AG08395 (cell line): ENCODE measurements around the gene SFTPD.
"Not testable (repeated sequence)": the region's sequence is repeated elsewhere in the genome, so short reads cannot be mapped to it uniquely, and the experiment has no call there.

ENCODE experiments used
- DNase-seq: peaks from one replicate; pipeline ENCODE4 v3.0.0; 2012; ENCODE audit warnings: mixed read lengths, low spot score

The SFTPD gene

GRCh38 chr10:79948976-79949722, at the start of gene SFTPD:
SFTPD (minus strand) TSS chr10:79949105; CDS start chr10:79946659, 2,446 bp downstream.
- DNase-seq: no peak

GRCh38 chr10:79995979-79996634, 47.2 kb upstream of the SFTPD start:
- no peak for DNase-seq

- DNase-seq: no peak
These were observed 45.7 kb upstream of the SFTPD start for GRCh38 chr10:79994556-79994955.

- DNase-seq: not testable (repeated sequence)
These were observed 39.3 kb upstream of the SFTPD start for GRCh38 chr10:79988199-79988598.

- not testable (repeated sequence) for DNase-seq
These were observed 37.8 kb upstream of the SFTPD start for GRCh38 chr10:79986661-79987060.

- DNase-seq: no peak
These were observed 36.7 kb upstream of the SFTPD start for GRCh38 chr10:79985481-79986072.

GRCh38 chr10:79984851-79985250, 35.9 kb upstream of the SFTPD start:
- no peak for DNase-seq

GRCh38 chr10:79983286-79983909, 34.5 kb upstream of the SFTPD start:
- DNase-seq: no peak

- DNase-seq: no peak
These were observed 34.0 kb upstream of the SFTPD start for GRCh38 chr10:79982861-79983260.

- DNase-seq: no peak
These were observed 33.5 kb upstream of the SFTPD start for GRCh38 chr10:79982362-79982800.

- DNase-seq: peak; percentile 50
These were observed 32.8 kb upstream of the SFTPD start for GRCh38 chr10:79981450-79982361.

- no peak for DNase-seq
These were observed 31.8 kb upstream of the SFTPD start for GRCh38 chr10:79980711-79981110.

- DNase-seq: no peak
These were observed 31.2 kb upstream of the SFTPD start for GRCh38 chr10:79979976-79980687.

GRCh38 chr10:79979310-79979975, 30.5 kb upstream of the SFTPD start:
- no peak for DNase-seq

GRCh38 chr10:79976999-79977398, 28.1 kb upstream of the SFTPD start:
- no peak for DNase-seq

GRCh38 chr10:79970062-79970461, 21.2 kb upstream of the SFTPD start:
- no peak for DNase-seq

GRCh38 chr10:79947787-79948424, 999 bp downstream of the SFTPD start:
- no peak for DNase-seq

- DNase-seq: no peak
These were observed 1.9 kb downstream of the SFTPD start for GRCh38 chr10:79947083-79947415.

GRCh38 chr10:79946271-79947082, 2.4 kb downstream of the SFTPD start:
- DNase-seq: no peak
